Stimulated activated CD8-positive, alpha-beta memory T cell treated with anti-CD3 and anti-CD28 coated beads, Interleukin-15, amount 100 ng/mL, for 1 hour (primary cell): ENCODE measurements around the gene GUCA2B.
A peak's percentile ranks its signal among the peaks of the same experiment; 100 is the strongest.

Experiments used
- DNase-seq: peaks from one replicate; pipeline ENCODE4 v3.0.0-alpha.2; 2020; ENCODE audit warnings: low read depth

Gene GUCA2B

GRCh38 chr1:42143896-42144710 lies 9.1 kb upstream of the GUCA2B start:
- DNase-seq: no peak

DNA sequence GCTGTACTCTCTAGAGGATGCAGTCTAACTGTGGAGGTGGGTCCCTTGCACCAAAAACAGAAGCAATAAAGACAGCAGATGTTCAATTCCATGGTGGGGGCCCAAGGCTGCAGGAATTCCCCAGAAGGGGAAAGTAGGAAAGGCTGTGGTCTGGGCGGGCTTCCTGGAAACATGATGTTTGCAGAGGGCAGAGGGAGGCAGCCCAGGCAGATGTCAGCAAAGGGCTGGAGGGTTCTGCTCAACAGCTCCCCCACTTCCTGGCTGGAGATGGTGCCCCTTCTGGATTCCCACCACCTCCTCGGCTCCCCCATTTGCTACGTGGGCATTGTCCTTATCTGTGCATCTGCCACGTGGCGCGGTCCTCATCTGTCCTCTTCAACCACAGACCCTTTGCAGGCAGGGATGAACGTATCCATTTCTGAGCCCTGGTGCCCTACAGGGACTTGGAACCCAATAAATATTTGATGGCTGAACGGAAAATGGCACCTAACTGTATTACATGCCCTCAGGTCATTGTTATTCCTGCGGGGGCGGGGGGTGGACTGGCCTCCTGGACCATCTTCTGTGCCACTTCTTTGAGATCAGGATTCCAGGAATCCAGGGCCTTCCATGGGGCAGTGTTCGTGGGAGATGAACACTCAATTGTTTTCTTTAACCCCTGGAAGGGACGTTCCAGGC lies 8.4 kb upstream of the GUCA2B start:
- no peak for DNase-seq

DNA sequence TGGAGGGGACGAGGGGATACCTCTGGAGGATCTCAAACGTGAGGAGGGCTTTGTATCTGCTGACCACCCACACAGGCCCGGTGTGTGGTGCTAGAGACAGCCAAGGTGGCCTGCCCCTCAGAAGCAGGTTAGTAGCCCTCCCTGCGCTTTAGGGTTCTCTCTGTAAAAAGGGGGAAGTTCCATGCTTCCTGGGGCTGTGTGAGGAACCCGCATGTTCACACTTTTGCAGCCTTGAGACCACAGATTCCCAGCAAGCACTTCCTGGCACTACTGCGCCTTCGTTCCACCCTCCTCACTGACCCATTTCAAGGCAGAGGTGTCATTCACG lies 7.9 kb upstream of the GUCA2B start:
- no peak for DNase-seq

DNA sequence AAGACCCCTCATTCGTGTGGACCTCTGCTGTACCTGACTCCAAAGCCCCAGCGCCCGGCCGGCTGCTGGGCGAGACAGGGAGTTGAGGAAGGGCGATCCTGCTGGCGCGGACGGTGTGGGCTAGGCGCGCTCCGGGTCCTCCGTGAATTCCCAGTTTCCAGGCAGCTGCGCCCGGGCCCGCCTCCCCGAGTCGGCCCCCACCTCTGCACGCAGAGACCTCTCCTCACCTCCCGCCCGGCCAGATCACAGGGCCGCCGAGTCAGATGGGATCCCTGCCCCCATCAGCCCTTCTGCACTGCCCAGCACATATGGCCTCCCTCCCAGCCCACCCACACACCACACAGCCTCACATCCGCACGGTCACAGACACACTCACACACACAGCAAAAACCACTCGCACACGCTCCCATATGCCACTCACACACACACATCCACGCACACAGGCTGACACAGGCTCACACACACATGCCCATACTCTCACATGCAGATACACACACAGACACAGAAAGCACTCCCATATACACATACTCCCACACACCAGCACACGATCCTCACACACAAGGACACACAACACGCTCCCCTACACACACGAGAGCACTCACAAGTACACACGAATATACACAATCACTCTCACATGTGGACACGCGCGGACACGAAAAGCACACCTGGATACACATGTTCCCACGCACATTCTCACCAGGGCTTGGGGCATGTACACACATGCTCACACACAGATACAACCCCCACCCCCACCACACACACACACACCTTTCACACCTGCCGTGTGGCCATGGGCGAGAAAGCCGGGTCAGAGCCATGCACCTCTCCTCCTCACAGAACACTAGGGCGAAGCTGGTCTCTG lies 7.2 kb upstream of the GUCA2B start:
- no peak for DNase-seq

- peak; percentile 32 for DNase-seq
Observed at GRCh38 chr1:42146626-42147320, 6.4 kb upstream of the GUCA2B start.

GRCh38 chr1:42148166-42148565 lies 5.0 kb upstream of the GUCA2B start:
- no peak for DNase-seq

DNA sequence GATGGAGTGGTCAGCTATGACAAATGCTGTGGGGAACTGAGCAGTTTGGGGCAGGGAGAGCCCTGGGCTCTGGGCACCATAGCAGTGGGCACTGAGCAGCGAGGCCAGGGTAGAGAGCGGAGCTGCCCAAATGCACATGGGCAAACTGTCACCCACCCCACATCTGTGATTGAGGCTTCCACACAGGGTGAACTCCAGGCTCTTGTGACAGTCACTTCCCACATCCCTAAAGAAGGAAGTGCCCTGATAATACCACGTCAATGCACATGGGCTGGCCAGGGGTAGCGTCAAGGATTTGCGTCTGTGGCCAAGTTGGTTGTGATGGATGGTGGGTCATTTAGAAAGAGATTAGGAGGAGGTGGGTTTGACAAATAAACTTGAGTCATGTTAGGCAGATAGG lies 2.6 kb upstream of the GUCA2B start:
- no peak for DNase-seq

- DNase-seq: no peak
Observed at GRCh38 chr1:42152119-42152518, 1.1 kb upstream of the GUCA2B start.

DNA sequence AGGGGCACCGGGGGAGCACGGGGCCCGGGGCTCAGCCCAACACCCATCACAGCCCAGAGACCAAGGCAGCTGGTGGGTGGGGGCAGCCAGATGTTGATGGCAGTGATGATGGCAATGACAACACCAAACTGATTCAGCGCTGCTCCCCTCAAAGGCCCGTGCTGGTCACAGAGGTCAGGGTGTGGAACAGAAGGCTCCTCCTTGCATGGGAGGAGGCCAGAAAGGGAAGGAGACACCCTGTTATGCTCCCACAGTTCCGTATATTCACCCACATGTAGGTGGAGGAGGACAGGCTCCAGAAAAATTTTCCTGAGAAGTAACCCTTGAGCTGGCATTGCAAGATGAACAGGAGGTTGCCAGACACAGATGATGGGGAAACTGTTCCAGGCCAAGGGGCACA lies 414 bp downstream of the GUCA2B start:
- no peak for DNase-seq

DNA sequence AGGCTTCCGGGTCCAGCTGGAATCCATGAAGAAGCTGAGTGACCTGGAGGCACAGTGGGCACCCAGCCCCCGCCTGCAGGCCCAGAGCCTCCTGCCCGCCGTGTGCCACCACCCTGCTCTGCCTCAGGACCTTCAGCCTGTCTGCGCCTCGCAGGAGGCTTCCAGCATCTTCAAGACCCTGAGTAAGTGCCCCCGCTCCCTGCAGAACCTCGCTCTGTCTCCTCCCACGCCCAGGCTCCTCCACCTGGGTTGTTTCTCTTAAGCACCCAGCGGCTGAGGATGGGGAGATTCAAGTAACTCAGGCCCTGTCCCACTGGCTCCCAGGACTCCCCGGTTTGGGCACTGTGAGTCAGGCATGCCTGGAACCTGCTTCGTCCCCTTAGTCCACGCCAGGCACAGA lies 1.5 kb downstream of the GUCA2B start:
- no peak for DNase-seq

GRCh38 chr1:42155362-42155761 lies 2.2 kb downstream of the GUCA2B start:
- no peak for DNase-seq

- DNase-seq: no peak
Observed at GRCh38 chr1:42157667-42158066, 4.5 kb downstream of the GUCA2B start.

- no peak for DNase-seq
Observed at GRCh38 chr1:42158189-42158588, 5.0 kb downstream of the GUCA2B start.

GRCh38 chr1:42162181-42162580 lies 9.0 kb downstream of the GUCA2B start:
- DNase-seq: no peak

DNA sequence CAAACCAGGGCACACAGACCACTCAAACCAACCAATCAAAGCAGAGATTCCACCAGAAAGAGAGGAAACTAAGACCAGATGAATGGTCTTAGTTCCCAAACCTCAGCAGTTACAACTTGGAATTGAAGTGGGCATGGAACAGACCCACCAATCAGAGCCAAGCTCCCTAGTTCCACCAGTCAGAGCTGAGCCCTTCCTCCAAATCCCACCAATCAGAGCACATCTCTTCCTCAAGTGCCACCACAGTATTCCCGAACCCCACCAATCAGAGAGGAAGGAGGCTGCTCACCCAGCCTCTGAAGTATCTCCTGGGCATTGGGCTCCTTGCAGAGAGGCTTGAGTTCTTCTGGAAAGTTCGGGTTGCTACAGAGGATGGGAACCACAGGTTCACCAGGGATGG lies 9.9 kb downstream of the GUCA2B start:
- DNase-seq: no peak

DNA sequence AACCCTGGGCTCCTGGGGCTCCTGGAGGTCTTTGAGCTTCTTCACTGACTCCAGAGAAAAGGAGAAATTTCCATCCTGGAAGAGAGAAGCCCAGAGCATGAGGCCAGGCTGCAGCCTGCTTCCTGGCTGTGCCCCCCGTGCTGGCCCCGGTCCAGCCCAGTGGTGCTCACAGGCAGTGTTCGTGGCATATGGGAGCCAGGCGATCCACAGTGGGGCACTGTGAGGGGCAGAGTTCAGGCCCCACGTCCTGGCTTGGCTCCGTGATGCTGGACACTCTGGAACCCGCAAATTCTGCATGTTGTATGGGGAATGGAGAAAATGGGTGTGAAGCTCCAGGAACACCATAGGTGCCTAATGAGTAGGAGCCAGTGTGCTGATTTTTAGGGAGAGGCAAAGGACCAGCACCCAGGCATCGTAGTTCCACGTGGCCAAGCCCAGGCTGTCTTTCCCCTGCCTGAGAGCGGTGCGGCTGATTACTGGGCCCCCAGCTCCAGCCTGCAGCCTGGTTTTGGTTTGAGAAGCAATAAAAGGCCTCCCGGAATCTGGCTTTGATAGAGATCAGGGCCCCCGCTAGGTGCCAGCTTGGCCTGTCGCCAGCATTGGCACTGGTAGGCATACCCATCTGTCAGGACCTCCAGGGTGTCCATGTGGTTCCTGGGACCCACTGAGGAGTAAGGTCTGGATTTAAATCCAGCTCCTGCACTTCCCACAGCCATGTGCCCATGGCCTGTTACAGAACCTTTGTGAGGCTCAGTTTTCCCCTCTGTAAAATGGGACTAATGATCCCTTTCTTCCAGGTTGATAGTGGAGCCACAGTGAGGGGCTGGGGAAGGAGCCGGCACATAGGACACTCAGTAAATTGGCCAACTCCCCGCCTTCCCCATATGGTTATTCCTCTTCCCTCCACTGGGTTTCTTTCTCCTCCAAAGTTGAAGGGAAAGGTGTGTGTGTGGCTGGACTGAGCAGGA lies 10.6 kb downstream of the GUCA2B start:
- DNase-seq: no peak

GRCh38 chr1:42164551-42165420 lies 11.6 kb downstream of the GUCA2B start, which contains the start of gene GUCA2A:
TSS of gene GUCA2A (minus strand) at chr1:42164745. CDS start at chr1:42164712, 33 bp downstream.
- DNase-seq: no peak

DNA sequence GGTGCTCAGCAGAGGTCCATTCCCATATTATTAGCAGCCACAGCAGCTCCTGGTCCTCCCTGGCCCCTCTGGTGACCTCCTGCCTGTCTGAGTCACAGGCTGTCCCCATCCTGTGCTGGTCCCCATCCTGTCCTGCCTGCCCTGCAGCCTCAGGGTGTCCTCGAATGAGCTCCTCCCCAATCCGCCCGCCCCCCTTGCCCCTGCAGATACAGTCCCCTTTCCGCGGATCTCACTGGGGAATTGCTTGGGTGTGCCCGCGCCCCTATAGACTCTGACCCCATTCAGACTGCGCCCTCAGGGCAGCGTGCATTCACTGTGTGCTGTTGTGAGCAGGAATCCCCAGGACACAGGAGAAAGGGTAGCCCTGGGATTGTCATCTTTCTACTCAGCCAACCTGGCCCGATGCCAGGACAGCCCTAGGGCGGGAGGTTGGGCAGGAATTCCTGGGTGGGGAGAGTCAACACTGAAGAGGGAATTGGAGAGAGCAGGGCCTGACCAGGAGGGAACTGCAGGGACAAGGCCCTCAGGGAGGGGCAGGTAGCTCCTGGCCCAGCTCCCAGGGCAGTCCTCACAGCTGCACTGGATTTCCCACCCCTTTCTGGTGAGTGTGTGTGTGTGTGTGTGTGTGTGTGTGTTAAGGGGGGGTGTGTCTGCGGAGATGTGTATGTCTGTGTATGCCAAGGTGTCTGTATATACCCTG lies 12.5 kb downstream of the GUCA2B start:
- no peak for DNase-seq
